SK-N-SH (cell line): Measurements from ENCODE around the gene FAM156B. TPM values are rescaled to one million over a fixed set of nuclear protein-coding genes. Genes with fewer than 3 reads are reported as not detected.
"Not testable (repeated sequence)": the region's sequence is repeated elsewhere in the genome, so short reads cannot be mapped to it uniquely, and the experiment has no call there.

Experiments used
- CTCF ChIA-PET: fragments of 300-600, 350-600 bp; formaldehyde crosslinking; extraction: SDS; loops from one replicate; lab custom pipeline; 2021; lab: Yijun Ruan, JAX
- POLR2A ChIA-PET: fragments of 350-600 bp; sonication (Branson Sonifier 250); formaldehyde crosslinking; extraction: SDS; loops from one replicate; lab custom pipeline; 2020; ENCODE audit warnings: antibody characterized with exemption, inconsistent platforms; lab: Yijun Ruan, JAX
- DNase-seq: peaks from one replicate; pipeline ENCODE4 v3.0.0; 2012
- H2AFZ ChIP-seq: fragments of 200-600 bp; sonication (generic); 2 replicates; pipeline ENCODE4 v1.8.1; 2016; ENCODE audit warnings: antibody characterized with exemption, mild to moderate bottlenecking, low read depth
- H3F3A ChIP-seq: fragments of 200-600 bp; sonication (generic); replicated peaks from 2 replicates; pipeline ENCODE3; 2016; ENCODE audit warnings: antibody characterized with exemption, mild to moderate bottlenecking; ENCODE audit not compliant: insufficient read depth
- H3K27ac ChIP-seq, 2 experiments: fragments of 200-500 bp in 1 of 2; fragments of 200-600 bp in 1 of 2; sonication (Bioruptor generic) in 1 of 2; sonication (generic), shearing (Covaris generic) in 1 of 2; 2 replicates each; pipeline versions ENCODE4 v1.5.1 to v1.6.1; 2014 to 2016; ENCODE audit warnings: low read depth in 2 of 2, inconsistent platforms in 1 of 2, low read length in 1 of 2, mild to moderate bottlenecking in 1 of 2, mixed read lengths in 1 of 2
- H3K27me3 ChIP-seq: fragments of 200-600 bp; sonication (generic), shearing (Covaris generic); 2 replicates; pipeline ENCODE4 v1.6.1; 2016; ENCODE audit warnings: mixed run types; ENCODE audit not compliant: insufficient read depth
- H3K36me3 ChIP-seq, 2 experiments: fragments of 200-500 bp in 1 of 2; fragments of 200-600 bp in 1 of 2; sonication (Bioruptor generic) in 1 of 2; sonication (generic) in 1 of 2; replicated peaks in 1 of 2; 2 replicates each; pipeline versions ENCODE3 to v1.5.1; 2014 to 2016; ENCODE audit warnings: low read length in 1 of 2, mild to moderate bottlenecking in 1 of 2; ENCODE audit not compliant: insufficient read depth in 2 of 2, control insufficient read depth in 1 of 2
- H3K4me1 ChIP-seq, 2 experiments: fragments of 200-500 bp in 1 of 2; fragments of 200-600 bp in 1 of 2; sonication (Bioruptor generic) in 1 of 2; sonication (generic), shearing (Covaris generic) in 1 of 2; 2 replicates each; pipeline versions ENCODE4 v1.5.1 to v1.6.1; 2014 to 2016; ENCODE audit warnings: low read depth in 1 of 2, low read length in 1 of 2, mixed run types in 1 of 2; ENCODE audit not compliant: insufficient read depth in 2 of 2, control insufficient read depth in 1 of 2
- H3K4me2 ChIP-seq: fragments of 200-600 bp; sonication (generic), shearing (Covaris generic); 2 replicates; pipeline ENCODE4 v1.6.1; 2017; ENCODE audit warnings: mixed run types
- H3K4me3 ChIP-seq, 2 experiments: fragments of 200-500 bp in 1 of 2; fragments of 200-600 bp in 1 of 2; sonication (Bioruptor generic) in 1 of 2; sonication (generic), shearing (Covaris generic) in 1 of 2; 2 replicates each; pipeline versions ENCODE4 v1.5.1 to v1.8.1; 2014 to 2016; ENCODE audit warnings: low read depth in 2 of 2, inconsistent platforms in 1 of 2, low read length in 1 of 2, mild to moderate bottlenecking in 1 of 2, mixed read lengths in 1 of 2, moderate library complexity in 1 of 2
- H3K79me2 ChIP-seq: fragments of 200-600 bp; sonication (generic); 2 replicates; pipeline ENCODE4 v1.8.1; 2017; ENCODE audit warnings: mild to moderate bottlenecking; ENCODE audit not compliant: insufficient read depth
- H3K9ac ChIP-seq: fragments of 200-600 bp; sonication (generic); 2 replicates; pipeline ENCODE4 v1.6.1; 2017; ENCODE audit warnings: mixed run types
- H3K9me2 ChIP-seq: fragments of 200-600 bp; sonication (generic); 2 replicates; pipeline ENCODE4 v1.6.1; 2017; ENCODE audit warnings: mixed run types
- H3K9me3 ChIP-seq: fragments of 200-600 bp; sonication (generic); 2 replicates; pipeline ENCODE4 v1.6.1; 2017; ENCODE audit warnings: mixed run types, mild to moderate bottlenecking, moderate library complexity
- H4K20me1 ChIP-seq: fragments of 200-600 bp; sonication (generic); 2 replicates; pipeline ENCODE4 v1.6.1; 2017; ENCODE audit warnings: mild to moderate bottlenecking, mixed run types; ENCODE audit not compliant: insufficient read depth
- WGBS: methylation state at CpG from one replicate; pipeline ENCODE4 v1.1.6; 2017; ENCODE audit warnings: low lambda C conversion rate; 5-methylcytosine and 5-hydroxymethylcytosine counted together
- polyA plus RNA-seq, 3 experiments: library from polyadenylated mRNA; depleted of rRNA; stranded (reverse); fragments of >200 nt; gene quantifications; 2 replicates each; pipeline ENCODE4 v1.2.3, GENCODE V29; 2012

The FAM156B gene
- polyA plus RNA-seq, 1 of the 3 experiments (the other 2 are of a cell fraction) = 73.9 TPM

DNA sequence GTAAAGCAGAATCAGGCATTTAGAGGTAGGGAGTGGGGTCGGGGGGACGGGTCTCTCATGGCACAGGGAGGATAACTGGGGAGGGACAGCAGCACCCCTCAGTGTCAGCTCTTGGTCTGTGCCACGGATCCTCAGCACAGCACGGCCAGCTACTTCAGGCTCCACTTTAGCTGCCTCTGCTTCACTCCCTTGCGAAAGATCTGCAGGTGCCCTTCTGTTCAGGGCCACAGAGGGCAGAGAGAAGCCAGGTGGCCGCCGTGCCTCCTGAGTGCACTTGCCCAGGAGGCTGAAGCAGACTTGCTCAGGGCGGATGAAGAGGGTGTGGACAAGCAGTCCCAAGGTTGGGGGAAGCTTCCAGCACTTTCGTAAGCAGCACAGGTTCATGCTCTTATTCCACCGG is 9.7 kb upstream of the FAM156B start:
- H3K9me2 ChIP-seq, DNase-seq, H3K4me1 ChIP-seq, H4K20me1 ChIP-seq, H3K27me3 ChIP-seq, POLR2A ChIA-PET, CTCF ChIA-PET, H2AFZ ChIP-seq, H3K9ac ChIP-seq, H3K4me3 ChIP-seq, H3K4me2 ChIP-seq, H3F3A ChIP-seq, H3K36me3 ChIP-seq, H3K27ac ChIP-seq, H3K9me3 ChIP-seq, H3K79me2 ChIP-seq: not testable (repeated sequence)
- WGBS = no CpG with 5 or more reads among the region's 10 CpGs

DNA sequence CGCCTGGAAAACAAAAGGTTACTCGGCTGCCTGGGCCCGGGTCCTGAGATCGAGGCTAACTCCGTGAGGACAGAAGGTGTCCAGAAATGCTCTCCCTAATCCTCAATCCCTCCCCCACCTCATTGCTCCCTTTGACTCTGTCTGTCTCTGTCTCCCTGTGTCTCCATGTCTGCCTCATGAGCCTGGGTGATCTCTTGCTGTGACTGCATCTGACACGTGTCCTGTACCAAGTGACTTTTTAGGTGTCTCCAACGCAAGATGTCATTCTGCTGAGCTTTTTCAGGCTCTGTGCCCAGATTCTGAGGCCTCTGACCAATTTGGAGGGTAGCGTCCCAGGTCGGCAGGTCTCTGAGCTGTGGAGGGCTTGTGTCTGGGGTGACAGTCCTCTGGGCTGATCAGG is 9.0 kb upstream of the FAM156B start:
- H2AFZ ChIP-seq, DNase-seq, H3K9ac ChIP-seq, H3K9me2 ChIP-seq, H3K27me3 ChIP-seq, H3K4me1 ChIP-seq, H3K36me3 ChIP-seq, H4K20me1 ChIP-seq, H3K79me2 ChIP-seq, CTCF ChIA-PET, H3K9me3 ChIP-seq, H3K4me2 ChIP-seq, H3K4me3 ChIP-seq, POLR2A ChIA-PET, H3K27ac ChIP-seq, H3F3A ChIP-seq: not testable (repeated sequence)
- no CpG with 5 or more reads among the region's 9 CpGs for WGBS

DNA sequence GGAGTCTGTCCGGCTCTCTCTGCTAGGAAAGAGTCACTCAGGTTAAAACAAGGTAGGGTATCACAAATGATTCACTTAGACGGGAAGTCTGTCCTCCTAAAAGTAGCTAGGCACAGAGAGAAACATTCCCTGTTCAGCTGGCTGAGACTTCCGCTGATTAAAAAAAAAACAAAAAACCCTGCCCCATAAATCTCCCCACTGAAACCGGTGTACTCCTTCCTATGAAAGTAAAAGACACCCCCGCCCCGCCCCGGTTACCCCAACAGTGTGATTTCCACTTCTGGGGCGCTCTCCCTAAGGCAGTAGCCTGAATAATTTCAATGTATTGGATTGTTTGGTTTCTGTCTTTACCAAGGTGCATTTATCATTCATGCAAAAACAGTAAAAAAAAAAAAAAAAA is 692 bp upstream of the FAM156B start:
- H3K27me3 ChIP-seq, H3K79me2 ChIP-seq, DNase-seq, CTCF ChIA-PET, H3K27ac ChIP-seq, H4K20me1 ChIP-seq, H3K4me3 ChIP-seq, H3K9ac ChIP-seq, H3K9me3 ChIP-seq, H3F3A ChIP-seq, H3K4me1 ChIP-seq, H3K9me2 ChIP-seq, POLR2A ChIA-PET, H3K4me2 ChIP-seq, H3K36me3 ChIP-seq, H2AFZ ChIP-seq: not testable (repeated sequence)
- WGBS = no CpG with 5 or more reads among the region's 8 CpGs

DNA sequence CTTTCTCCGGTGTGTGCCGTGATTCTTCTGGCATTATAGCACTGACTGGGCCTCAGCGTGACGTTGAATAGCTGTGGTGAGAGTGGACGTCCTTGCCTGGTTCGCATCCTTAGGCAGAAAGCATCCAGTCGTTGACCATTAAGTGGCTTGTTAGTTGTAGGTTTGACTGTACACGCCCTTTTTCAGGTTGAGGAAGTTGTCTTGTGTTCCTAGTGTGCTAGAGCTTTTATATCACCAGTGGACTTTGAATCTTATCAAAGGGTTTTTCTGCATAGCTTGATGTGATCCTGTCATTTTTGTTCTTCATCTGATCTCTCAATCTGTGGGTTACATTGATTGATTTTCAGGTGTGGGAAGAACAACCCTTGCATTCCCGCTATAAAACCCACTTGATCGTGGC is 8.4 kb downstream of the FAM156B start:
- H3K27me3 ChIP-seq, H3K79me2 ChIP-seq, H3K9ac ChIP-seq, H3K4me3 ChIP-seq, H3K4me2 ChIP-seq, H3K9me3 ChIP-seq, CTCF ChIA-PET, H3K4me1 ChIP-seq, H2AFZ ChIP-seq, H3K9me2 ChIP-seq, DNase-seq, H4K20me1 ChIP-seq, H3K27ac ChIP-seq, H3K36me3 ChIP-seq, H3F3A ChIP-seq, POLR2A ChIA-PET: not testable (repeated sequence)
- WGBS = no CpG with 5 or more reads among the region's 10 CpGs

DNA sequence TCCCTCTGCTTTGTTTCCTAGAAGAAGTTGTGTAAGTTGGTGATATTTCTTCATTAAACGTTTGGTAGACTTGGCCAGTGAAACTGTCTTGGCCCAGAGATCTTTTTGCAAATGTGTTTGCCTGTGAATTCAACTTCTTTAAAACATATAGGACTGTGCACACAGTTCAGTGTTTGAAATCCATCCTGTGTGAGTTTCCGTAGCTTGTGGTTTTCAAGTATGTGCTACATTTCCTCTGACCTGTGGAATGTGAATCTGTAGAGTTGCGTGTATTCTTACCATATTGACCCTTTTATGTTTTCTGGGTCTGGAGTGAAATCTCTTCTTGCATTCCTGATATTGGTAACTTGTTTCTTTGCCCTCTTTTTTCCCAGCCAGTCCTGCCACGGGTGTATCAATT is 8.9 kb downstream of the FAM156B start:
- POLR2A ChIA-PET, CTCF ChIA-PET, H3K4me1 ChIP-seq, H3K27me3 ChIP-seq, H3K79me2 ChIP-seq, H4K20me1 ChIP-seq, H3K9me3 ChIP-seq, H3K9me2 ChIP-seq, H3K36me3 ChIP-seq, H3F3A ChIP-seq, DNase-seq, H3K4me2 ChIP-seq, H3K9ac ChIP-seq, H3K4me3 ChIP-seq, H2AFZ ChIP-seq, H3K27ac ChIP-seq: not testable (repeated sequence)
- WGBS = no CpG with 5 or more reads among the region's 4 CpGs

DNA sequence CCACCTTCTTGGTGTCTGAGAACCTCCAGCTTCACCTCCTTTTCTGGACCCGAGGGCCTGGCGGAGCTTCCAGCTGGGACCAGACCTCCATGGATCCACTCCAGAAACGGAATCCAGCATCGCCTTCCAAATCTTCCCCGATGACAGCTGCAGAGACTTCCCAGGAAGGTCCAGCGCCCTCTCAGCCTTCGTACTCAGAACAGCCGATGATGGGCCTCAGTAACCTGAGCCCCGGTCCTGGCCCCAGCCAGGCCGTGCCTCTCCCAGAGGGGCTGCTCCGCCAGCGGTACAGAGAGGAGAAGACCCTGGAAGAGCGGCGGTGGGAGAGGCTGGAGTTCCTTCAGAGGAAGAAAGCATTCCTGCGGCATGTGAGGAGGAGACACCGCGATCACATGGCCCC is 10.0 kb downstream of the FAM156B start:
- H3K4me2 ChIP-seq, H3K9me2 ChIP-seq, H3K27me3 ChIP-seq, H3K27ac ChIP-seq, H4K20me1 ChIP-seq, H3F3A ChIP-seq, DNase-seq, H3K9ac ChIP-seq, H3K79me2 ChIP-seq, H3K36me3 ChIP-seq, H3K4me1 ChIP-seq, POLR2A ChIA-PET, H3K4me3 ChIP-seq, H2AFZ ChIP-seq, H3K9me3 ChIP-seq, CTCF ChIA-PET: not testable (repeated sequence)
- WGBS = no CpG with 5 or more reads among the region's 17 CpGs

DNA sequence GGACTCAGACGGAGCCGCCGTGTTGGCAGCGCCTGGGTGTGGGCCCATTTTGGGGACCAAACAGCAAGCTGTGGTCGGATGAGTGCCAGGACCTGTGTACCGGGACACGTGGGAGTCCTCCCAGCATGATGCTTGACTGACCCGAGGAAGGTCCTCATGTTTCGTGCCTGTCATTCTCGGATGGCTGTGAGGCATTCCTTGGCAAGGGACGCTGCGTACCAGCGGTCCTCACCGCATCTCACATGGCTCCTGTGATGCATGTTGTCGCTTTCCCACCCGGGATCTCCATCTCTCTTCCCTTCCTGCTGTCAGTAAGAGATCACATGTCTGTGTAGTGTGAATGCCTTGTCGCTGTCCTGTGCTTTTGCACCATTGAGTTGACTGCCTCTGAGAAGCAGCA is 10.8 kb downstream of the FAM156B start:
- DNase-seq, H3K27me3 ChIP-seq, H3F3A ChIP-seq, H3K79me2 ChIP-seq, H3K4me3 ChIP-seq, H3K4me1 ChIP-seq, CTCF ChIA-PET, H4K20me1 ChIP-seq, H3K4me2 ChIP-seq, H3K9ac ChIP-seq, H3K36me3 ChIP-seq, H3K9me2 ChIP-seq, H3K27ac ChIP-seq, H3K9me3 ChIP-seq, POLR2A ChIA-PET, H2AFZ ChIP-seq: not testable (repeated sequence)
- WGBS = no CpG with 5 or more reads among the region's 17 CpGs
